Neural progenitor cell (in vitro differentiated cells): Measurements from ENCODE around the gene BBX.

Experiments
- CTCF ChIP-seq: fragments of 200-600 bp; sonication (generic); IDR thresholded peaks from 2 replicates; pipeline ENCODE4 v1.5.1; 2017; ENCODE audit warnings: antibody characterized with exemption, mild to moderate bottlenecking
- EZH2 ChIP-seq: fragments of 200-600 bp; sonication (generic); IDR thresholded peaks from 2 replicates; pipeline ENCODE4 v1.6.1; 2017; ENCODE audit warnings: antibody characterized with exemption, mild to moderate bottlenecking, moderate library complexity

- TF ChIP-seq CTCF (no peak), EZH2 (no peak)
Measured at GRCh38 chr3:107727102-107727501, 204.3 kb downstream of the BBX start.
